Measurements from ENCODE around the gene REEP1. TPM values are rescaled to one million over a fixed set of nuclear protein-coding genes. Genes with fewer than 3 reads are reported as not detected.
A peak's percentile ranks its signal among the peaks of the same experiment; 100 is the strongest.

The REEP1 gene
- total and polyA plus RNA-seq, 9 of the 15 experiments (the other 6 are each of a cell fraction or from before 2014, with no cell fraction given), result 0.11 to 0.67 (median 0.13) TPM

- no peaks in the 10 kb centered on the region for H3K9me1 ChIP-seq (ENCODE audit: control insufficient read depth, insufficient read depth, low read length)
- in situ Hi-C loops (cut with MboI), result no loop called here
- no TSS peak for BruUV-seq (replicated peaks)
- 0% methylated on average over 2 of the region's 2 CpGs for WGBS (ENCODE audit: insufficient coverage, low coverage, missing lambda C conversion rate)
- H3K4me2 ChIP-seq (ENCODE audit: insufficient read depth, low read length), result no peak overlapping the region
- no peak overlapping the region for H2AFZ ChIP-seq (ENCODE audit: low read depth, low read length)
- no peak overlapping the region for H3K9ac ChIP-seq (ENCODE audit: insufficient read depth in 1 of 2, low read depth in 2 of 2, low read length in 2 of 2)
- DNase-seq (ENCODE audit: extremely low read depth in 1 of 4, low spot score in 3 of 4) (no peak), FAIRE-seq (no peak), ATAC-seq (no peak)
- H3K27ac ChIP-seq (ENCODE audit: extremely low read depth, low read depth, low read length), result no peak overlapping the region
- CTCF ChIA-PET (ENCODE audit: low intra/inter-chr PET ratio), result no interaction called here
- no peaks in the 10 kb centered on the region for H3K9me3 ChIP-seq (replicated peaks; ENCODE audit: control insufficient read depth, insufficient read depth, low read depth, low read length)
- no peaks in the 10 kb centered on the region for H3K36me3 ChIP-seq (ENCODE audit: control insufficient read depth, insufficient read depth, low read length)
- H3K27me3 ChIP-seq (ENCODE audit: control insufficient read depth in 2 of 2, insufficient read depth in 2 of 2, low read length in 2 of 2), result peaks cover 35 to 51% of the 10 kb centered on the region in 2 experiments; a peak in 4 of 5 replicates
- peaks cover 4 to 12% of the 10 kb centered on the region in 2 experiments; a peak in 3 of 5 replicates for H3K4me1 ChIP-seq (replicated peaks in 1 of 2; ENCODE audit: control insufficient read depth in 2 of 2, insufficient read depth in 2 of 2, low read length in 2 of 2)
- no peak overlapping the region for H3K4me3 ChIP-seq
- POLR2A ChIA-PET, result no interaction called here
- peaks cover 2% of the 10 kb centered on the region; the same call in 1 of the 2 replicates for H4K20me1 ChIP-seq (replicated peaks; ENCODE audit: control insufficient read depth, insufficient read depth, low read length)
- intact Hi-C loops (cut with micrococcal nuclease), result loop anchor here (10.0 kb wide), 1 partner anchor 403 kb away; no protein-coding TSS in a partner anchor
- TF ChIP-seq ZNF3 (CRISPR knock-in tag; IDR thresholded peaks at IDR 0.05) (peak; percentile 80; the same call in 1 of the 2 replicates), TBP (optimal IDR thresholded peaks at IDR 0.05; ENCODE audit: low read depth, low read length) (no peak)
- H3K79me2 ChIP-seq (ENCODE audit: control insufficient read depth, insufficient read depth, low read length), result no peaks in the 10 kb centered on the region
Measured at GRCh38 chr2:86227685-86228084, 109.7 kb downstream of the REEP1 start.

GRCh38 chr2:86226636-86227520, 110.5 kb downstream of the REEP1 start:
- Histone ChIP-seq H3K4me1 (replicated peaks in 1 of 2; ENCODE audit: control insufficient read depth in 2 of 2, insufficient read depth in 2 of 2, low read length in 2 of 2) (peaks cover 7 to 8% of the 10 kb centered on the region in 2 experiments; a peak in 2 of 5 replicates), H3K9ac (ENCODE audit: insufficient read depth in 1 of 2, low read depth in 2 of 2, low read length in 2 of 2) (no peak overlapping the region), H3K9me3 (replicated peaks; ENCODE audit: control insufficient read depth, insufficient read depth, low read depth, low read length) (no peaks in the 10 kb centered on the region), H3K4me2 (ENCODE audit: insufficient read depth, low read length) (no peak overlapping the region), H3K27me3 (ENCODE audit: control insufficient read depth in 2 of 2, insufficient read depth in 2 of 2, low read length in 2 of 2) (peaks cover 28 to 43% of the 10 kb centered on the region in 2 experiments; a peak in 4 of 5 replicates), H3K27ac (ENCODE audit: extremely low read depth, low read depth, low read length) (no peak overlapping the region), H3K9me1 (ENCODE audit: control insufficient read depth, insufficient read depth, low read length) (no peaks in the 10 kb centered on the region), H4K20me1 (replicated peaks; ENCODE audit: control insufficient read depth, insufficient read depth, low read length) (peaks cover 2% of the 10 kb centered on the region; the same call in 1 of the 2 replicates), H2AFZ (ENCODE audit: low read depth, low read length) (no peak overlapping the region), H3K79me2 (ENCODE audit: control insufficient read depth, insufficient read depth, low read length) (no peaks in the 10 kb centered on the region), H3K4me3 (no peak overlapping the region), H3K36me3 (ENCODE audit: control insufficient read depth, insufficient read depth, low read length) (no peaks in the 10 kb centered on the region)
- FAIRE-seq, result no peak
- intact Hi-C loops (cut with micrococcal nuclease), result loop anchor here (10.0 kb wide), 1 partner anchor 402 kb away; no protein-coding TSS in a partner anchor
- BruUV-seq (replicated peaks), result no TSS peak
- ChIA-PET POLR2A (interaction anchor here (0.6 kb wide), 1 partner anchor 163 kb away, joined by 3 read pairs; no protein-coding TSS in a partner anchor), CTCF (ENCODE audit: low intra/inter-chr PET ratio) (no interaction called here)
- ATAC-seq, result no peak
- in situ Hi-C loops (cut with MboI), result no loop called here
- WGBS (ENCODE audit: insufficient coverage, low coverage, missing lambda C conversion rate), result 7% methylated on average over 9 of the region's 9 CpGs
- no peak for DNase-seq (ENCODE audit: extremely low read depth in 1 of 4, low spot score in 3 of 4)
- TF ChIP-seq STAT5B (CRISPR knock-in tag; IDR thresholded peaks at IDR 0.05) (no peak), DIDO1 (tag; IDR thresholded peaks at IDR 0.05; ENCODE audit: low read depth) (no peak), TARDBP (IDR thresholded peaks at IDR 0.05) (no peak), ILK (tag; IDR thresholded peaks at IDR 0.05; ENCODE audit: borderline replicate concordance, low read depth) (no peak), ZNF57 (CRISPR knock-in tag; IDR thresholded peaks at IDR 0.05) (no peak), CBX5 (IDR thresholded peaks at IDR 0.05; ENCODE audit: borderline replicate concordance, low read depth) (no peak), ZBTB43 (CRISPR knock-in tag; IDR thresholded peaks at IDR 0.05) (no peak), CHCHD3 (CRISPR knock-in tag; IDR thresholded peaks at IDR 0.05) (no peak), PRPF4 (IDR thresholded peaks at IDR 0.05; ENCODE audit: insufficient read depth, low read depth, low read length, poor library complexity, severe bottlenecking) (no peak), KAT8 (IDR thresholded peaks at IDR 0.05; ENCODE audit: low read depth) (no peak), THRB (CRISPR knock-in tag; conservative IDR thresholded peaks at IDR 0.05) (no peak)
